HepG2 (cell line): ENCODE results near the gene FIBP. TPM values are rescaled to one million over a fixed set of nuclear protein-coding genes. Genes with fewer than 3 reads are reported as not detected.
A peak's percentile ranks its signal among the peaks of the same experiment; 100 is the strongest.

Source experiments
- BHLHE40 ChIP-seq: IDR thresholded peaks from 2 replicates; pipeline ENCODE4 v1.6.1; 2011; ENCODE audit warnings: low read length, improper control_type of control experiment
- EHMT2 ChIP-seq: fragments of 200-600 bp; sonication (generic); IDR thresholded peaks from 2 replicates; pipeline ENCODE4 v1.7.0; 2017; ENCODE audit warnings: antibody characterized with exemption, low read depth, low read length, borderline replicate concordance
- ISX ChIP-seq: sonication (generic); formaldehyde crosslinking; conservative IDR thresholded peaks from 2 replicates; pipeline ENCODE4 v1.5.0; 2020; ENCODE audit warnings: missing genetic modification reagents
- KLF13 ChIP-seq: sonication (generic); formaldehyde crosslinking; IDR thresholded peaks from 2 replicates; pipeline ENCODE4 v1.4.0; 2020; ENCODE audit warnings: mild to moderate bottlenecking, missing genetic modification reagents
- KLF15 ChIP-seq: sonication (generic); formaldehyde crosslinking; IDR thresholded peaks from 2 replicates; pipeline ENCODE4 v1.8.1; 2023; ENCODE audit warnings: borderline replicate concordance, mild to moderate bottlenecking, inconsistent platforms, missing genetic modification reagents, mixed read lengths
- MTA1 ChIP-seq: sonication (generic); formaldehyde crosslinking; IDR thresholded peaks from 2 replicates; pipeline ENCODE4 v1.4.0; 2020; ENCODE audit warnings: missing genetic modification reagents, mild to moderate bottlenecking, borderline replicate concordance
- NCOA1 ChIP-seq: sonication (generic); formaldehyde crosslinking; IDR thresholded peaks from 2 replicates; pipeline ENCODE4 v1.9.0; 2021; ENCODE audit warnings: missing genetic modification reagents
- NFIC ChIP-seq: IDR thresholded peaks from 2 replicates; pipeline ENCODE4 v1.6.1; 2012; ENCODE audit warnings: mild to moderate bottlenecking, low read length, inconsistent platforms
- NFRKB ChIP-seq: fragments of 450-650 bp; IDR thresholded peaks from 2 replicates; pipeline ENCODE4 v1.6.1; 2017
- SALL2 ChIP-seq: sonication (generic); formaldehyde crosslinking; IDR thresholded peaks from 2 replicates; pipeline ENCODE4 v1.8.1; 2023; ENCODE audit warnings: mild to moderate bottlenecking, missing genetic modification reagents, inconsistent platforms
- THAP11 ChIP-seq: IDR thresholded peaks from 2 replicates; pipeline ENCODE4 v1.6.1; 2016; ENCODE audit warnings: missing biosample characterization, missing genetic modification reagents
- TP53 ChIP-seq: sonication (generic); formaldehyde crosslinking; conservative IDR thresholded peaks from 2 replicates; pipeline ENCODE4 v1.4.0; 2020; ENCODE audit warnings: missing genetic modification reagents
- TSC22D2 ChIP-seq: sonication (generic); formaldehyde crosslinking; IDR thresholded peaks from 2 replicates; pipeline ENCODE4 v1.5.1; 2020; ENCODE audit warnings: missing genetic modification reagents, mild to moderate bottlenecking, borderline replicate concordance
- YEATS2 ChIP-seq: sonication (generic); formaldehyde crosslinking; IDR thresholded peaks from 2 replicates; pipeline ENCODE4 v1.4.0; 2020; ENCODE audit warnings: missing genetic modification reagents, borderline replicate concordance
- ZBTB3 ChIP-seq: sonication (generic); formaldehyde crosslinking; IDR thresholded peaks from 2 replicates; pipeline ENCODE4 v1.4.0; 2020; ENCODE audit warnings: low read depth, mild to moderate bottlenecking, moderate library complexity, missing genetic modification reagents, borderline replicate concordance
- ZNF782 ChIP-seq: sonication (generic); formaldehyde crosslinking; IDR thresholded peaks from 2 replicates; pipeline ENCODE4 v1.4.0; 2020; ENCODE audit warnings: missing genetic modification reagents, mild to moderate bottlenecking, borderline replicate concordance
- polyA plus RNA-seq, 8 experiments: library from polyadenylated mRNA; depleted of rRNA in 3 of 8; stranded (reverse) in 7 of 8; unstranded in 1 of 8; fragments of >200 nt; fragmentation: Illumina TruSeq in 4 of 8; extraction: Trizol in 4 of 8; gene quantifications; 2 replicates each; pipeline versions ENCODE4 v1.2.1 to v1.2.3, GENCODE V29; 2011 to 2016; ENCODE audit warnings: low read depth in 4 of 8, missing spikeins in 1 of 8, mixed read lengths in 1 of 8; ENCODE audit not compliant: insufficient read depth in 1 of 8
- total RNA-seq, 5 experiments: library from RNA; depleted of rRNA; stranded (reverse); fragments of >200 nt; fragmentation: Illumina TruSeq; extraction: Trizol; gene quantifications; 2 replicates each; pipeline ENCODE4 v1.2.3, GENCODE V29; 2016; ENCODE audit warnings: low read depth in 1 of 5
- TF ChIP-seq, protein P1 (sequence below): IDR thresholded peaks from 2 replicates; pipeline ENCODE4 v1.6.1; 2016
- TF ChIP-seq, protein P2 (sequence below): IDR thresholded peaks from 2 replicates; pipeline ENCODE4 v1.6.1; 2016; ENCODE audit warnings: low read depth
- TF ChIP-seq, protein P3 (sequence below): sonication (generic); formaldehyde crosslinking; IDR thresholded peaks from 2 replicates; pipeline ENCODE4 v1.4.0; 2020; ENCODE audit warnings: missing genetic modification reagents
- TF ChIP-seq, protein P4 (sequence below): sonication (generic); formaldehyde crosslinking; IDR thresholded peaks from 2 replicates; pipeline ENCODE4 v1.4.0; 2020; ENCODE audit warnings: missing genetic modification reagents
- TF ChIP-seq, protein P5 (sequence below): sonication (generic); formaldehyde crosslinking; conservative IDR thresholded peaks from 2 replicates; pipeline ENCODE4 v1.8.0; 2022; ENCODE audit warnings: missing genetic modification reagents
- TF ChIP-seq, protein P6 (sequence below): sonication (generic); formaldehyde crosslinking; IDR thresholded peaks from 2 replicates; pipeline ENCODE4 v1.9.0; 2021; ENCODE audit warnings: missing genetic modification reagents, mild to moderate bottlenecking, borderline replicate concordance

The FIBP gene
- total and polyA plus RNA-seq, 2 of the 13 experiments (the other 11 are each of a cell fraction or from before 2014, with no cell fraction given), result 42.9 to 62.1 TPM

DNA sequence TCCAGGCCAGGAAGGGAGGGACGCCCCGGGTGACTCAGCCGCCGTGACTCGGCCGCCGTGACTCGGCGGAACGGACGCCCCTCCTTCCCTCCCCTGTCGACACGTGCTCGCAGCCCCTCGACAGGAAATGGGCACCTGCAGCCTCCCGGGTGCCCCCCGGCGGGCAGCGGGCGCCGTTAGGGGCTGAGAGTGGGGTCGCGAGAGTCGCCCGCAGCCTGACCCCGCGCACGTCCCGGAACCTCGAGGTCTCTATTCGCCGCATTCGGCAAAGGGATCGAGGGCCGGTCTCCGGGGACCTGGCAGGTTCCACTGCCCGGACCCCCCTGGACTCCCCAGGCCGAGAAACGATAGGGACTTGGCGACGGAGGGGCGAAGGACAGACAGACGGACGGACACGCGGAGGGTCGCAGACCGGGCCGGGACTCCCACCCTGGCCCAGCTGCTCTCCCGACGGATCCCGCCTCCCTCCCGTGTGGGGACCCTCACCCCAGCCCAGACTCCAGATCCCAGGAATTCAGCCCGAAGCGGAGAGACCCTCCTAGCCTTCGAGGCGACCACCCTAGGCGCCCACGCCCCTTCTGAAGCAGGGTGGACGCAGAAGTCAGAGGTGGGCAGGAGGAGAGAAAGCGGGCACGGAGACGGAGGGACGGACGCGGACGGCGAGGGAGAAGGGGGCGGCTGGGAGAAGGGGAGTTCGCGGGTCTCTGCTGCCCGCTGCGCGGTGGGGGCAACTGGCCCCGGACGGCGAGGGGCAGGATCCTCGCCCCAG, 11.3 kb upstream of the FIBP start (continued):
- peak; percentile 59; the same call in 1 of the 2 replicates for TF ChIP-seq MTA1 (CRISPR knock-in tag)
- TF ChIP-seq, protein P1, sequence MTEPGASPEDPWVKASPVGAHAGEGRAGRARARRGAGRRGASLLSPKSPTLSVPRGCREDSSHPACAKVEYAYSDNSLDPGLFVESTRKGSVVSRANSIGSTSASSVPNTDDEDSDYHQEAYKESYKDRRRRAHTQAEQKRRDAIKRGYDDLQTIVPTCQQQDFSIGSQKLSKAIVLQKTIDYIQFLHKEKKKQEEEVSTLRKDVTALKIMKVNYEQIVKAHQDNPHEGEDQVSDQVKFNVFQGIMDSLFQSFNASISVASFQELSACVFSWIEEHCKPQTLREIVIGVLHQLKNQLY, result no peak
- no peak for TF ChIP-seq NFRKB
- TF ChIP-seq, protein P2, sequence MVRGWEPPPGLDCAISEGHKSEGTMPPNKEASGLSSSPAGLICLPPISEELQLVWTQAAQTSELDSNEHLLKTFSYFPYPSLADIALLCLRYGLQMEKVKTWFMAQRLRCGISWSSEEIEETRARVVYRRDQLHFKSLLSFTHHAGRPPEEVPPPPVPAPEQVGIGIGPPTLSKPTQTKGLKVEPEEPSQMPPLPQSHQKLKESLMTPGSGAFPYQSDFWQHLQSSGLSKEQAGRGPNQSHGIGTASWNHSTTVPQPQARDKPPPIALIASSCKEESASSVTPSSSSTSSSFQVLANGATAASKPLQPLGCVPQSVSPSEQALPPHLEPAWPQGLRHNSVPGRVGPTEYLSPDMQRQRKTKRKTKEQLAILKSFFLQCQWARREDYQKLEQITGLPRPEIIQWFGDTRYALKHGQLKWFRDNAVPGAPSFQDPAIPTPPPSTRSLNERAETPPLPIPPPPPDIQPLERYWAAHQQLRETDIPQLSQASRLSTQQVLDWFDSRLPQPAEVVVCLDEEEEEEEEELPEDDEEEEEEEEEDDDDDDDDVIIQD (CRISPR knock-in tag), result no peak
- TF ChIP-seq BHLHE40, result peak; percentile 88
- TF ChIP-seq, protein P3, sequence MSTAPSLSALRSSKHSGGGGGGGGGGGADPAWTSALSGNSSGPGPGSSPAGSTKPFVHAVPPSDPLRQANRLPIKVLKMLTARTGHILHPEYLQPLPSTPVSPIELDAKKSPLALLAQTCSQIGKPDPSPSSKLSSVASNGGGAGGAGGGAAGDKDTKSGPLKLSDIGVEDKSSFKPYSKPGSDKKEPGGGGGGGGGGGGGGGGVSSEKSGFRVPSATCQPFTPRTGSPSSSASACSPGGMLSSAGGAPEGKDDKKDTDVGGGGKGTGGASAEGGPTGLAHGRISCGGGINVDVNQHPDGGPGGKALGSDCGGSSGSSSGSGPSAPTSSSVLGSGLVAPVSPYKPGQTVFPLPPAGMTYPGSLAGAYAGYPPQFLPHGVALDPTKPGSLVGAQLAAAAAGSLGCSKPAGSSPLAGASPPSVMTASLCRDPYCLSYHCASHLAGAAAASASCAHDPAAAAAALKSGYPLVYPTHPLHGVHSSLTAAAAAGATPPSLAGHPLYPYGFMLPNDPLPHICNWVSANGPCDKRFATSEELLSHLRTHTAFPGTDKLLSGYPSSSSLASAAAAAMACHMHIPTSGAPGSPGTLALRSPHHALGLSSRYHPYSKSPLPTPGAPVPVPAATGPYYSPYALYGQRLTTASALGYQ, result no peak
- TF ChIP-seq TSC22D2 (CRISPR knock-in tag), result no peak
- TF ChIP-seq EHMT2, result no peak
- TF ChIP-seq, protein P4, sequence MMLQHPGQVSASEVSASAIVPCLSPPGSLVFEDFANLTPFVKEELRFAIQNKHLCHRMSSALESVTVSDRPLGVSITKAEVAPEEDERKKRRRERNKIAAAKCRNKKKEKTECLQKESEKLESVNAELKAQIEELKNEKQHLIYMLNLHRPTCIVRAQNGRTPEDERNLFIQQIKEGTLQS, result peak; percentile 52; the same call in 1 of the 2 replicates
- no peak for TF ChIP-seq ZNF782
- no peak for TF ChIP-seq NFIC
- TF ChIP-seq ZBTB3, result no peak
- no peak for TF ChIP-seq YEATS2 (CRISPR knock-in tag)
- TF ChIP-seq, protein P5, sequence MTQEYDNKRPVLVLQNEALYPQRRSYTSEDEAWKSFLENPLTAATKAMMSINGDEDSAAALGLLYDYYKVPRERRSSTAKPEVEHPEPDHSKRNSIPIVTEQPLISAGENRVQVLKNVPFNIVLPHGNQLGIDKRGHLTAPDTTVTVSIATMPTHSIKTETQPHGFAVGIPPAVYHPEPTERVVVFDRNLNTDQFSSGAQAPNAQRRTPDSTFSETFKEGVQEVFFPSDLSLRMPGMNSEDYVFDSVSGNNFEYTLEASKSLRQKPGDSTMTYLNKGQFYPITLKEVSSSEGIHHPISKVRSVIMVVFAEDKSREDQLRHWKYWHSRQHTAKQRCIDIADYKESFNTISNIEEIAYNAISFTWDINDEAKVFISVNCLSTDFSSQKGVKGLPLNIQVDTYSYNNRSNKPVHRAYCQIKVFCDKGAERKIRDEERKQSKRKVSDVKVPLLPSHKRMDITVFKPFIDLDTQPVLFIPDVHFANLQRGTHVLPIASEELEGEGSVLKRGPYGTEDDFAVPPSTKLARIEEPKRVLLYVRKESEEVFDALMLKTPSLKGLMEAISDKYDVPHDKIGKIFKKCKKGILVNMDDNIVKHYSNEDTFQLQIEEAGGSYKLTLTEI (CRISPR knock-in tag), result no peak
- TF ChIP-seq THAP11 (CRISPR knock-in tag), result peak; percentile 33; the same call in 1 of the 2 replicates
- TF ChIP-seq NCOA1, result no peak
- 0 out of 2 replicates have a peak, but pooled peaks have one; percentile 25 for TF ChIP-seq ISX
- no peak; the same call in 1 of the 2 replicates for TF ChIP-seq TP53 (CRISPR knock-in tag)
- no peak for TF ChIP-seq KLF15
- no peak for TF ChIP-seq SALL2 (CRISPR knock-in tag)
- no peak; the same call in 1 of the 2 replicates for TF ChIP-seq KLF13 (CRISPR knock-in tag)
- TF ChIP-seq, protein P6, sequence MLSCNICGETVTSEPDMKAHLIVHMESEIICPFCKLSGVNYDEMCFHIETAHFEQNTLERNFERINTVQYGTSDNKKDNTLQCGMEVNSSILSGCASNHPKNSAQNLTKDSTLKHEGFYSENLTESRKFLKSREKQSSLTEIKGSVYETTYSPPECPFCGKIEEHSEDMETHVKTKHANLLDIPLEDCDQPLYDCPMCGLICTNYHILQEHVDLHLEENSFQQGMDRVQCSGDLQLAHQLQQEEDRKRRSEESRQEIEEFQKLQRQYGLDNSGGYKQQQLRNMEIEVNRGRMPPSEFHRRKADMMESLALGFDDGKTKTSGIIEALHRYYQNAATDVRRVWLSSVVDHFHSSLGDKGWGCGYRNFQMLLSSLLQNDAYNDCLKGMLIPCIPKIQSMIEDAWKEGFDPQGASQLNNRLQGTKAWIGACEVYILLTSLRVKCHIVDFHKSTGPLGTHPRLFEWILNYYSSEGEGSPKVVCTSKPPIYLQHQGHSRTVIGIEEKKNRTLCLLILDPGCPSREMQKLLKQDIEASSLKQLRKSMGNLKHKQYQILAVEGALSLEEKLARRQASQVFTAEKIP (CRISPR knock-in tag), result no peak
